PC-9 (cell line): ENCODE data around the gene KCNJ16. TPM values are rescaled to one million over a fixed set of nuclear protein-coding genes. Genes with fewer than 3 reads are reported as not detected.

Source experiments
- BruUV-seq: library from RNA; stranded (reverse); fragments of 400-500 nt; replicated peaks from 2 replicates; lab custom pipeline; 2021; lab: Mats Ljungman, UMichigan
- CTCF ChIA-PET: fragments of 300-600 bp; sonication (Branson Sonifier 250); formaldehyde crosslinking; loops from one replicate; lab custom pipeline; 2022; ENCODE audit warnings: antibody characterized with exemption; lab: Charles Lee
- POLR2A ChIA-PET: fragments of 300-600 bp; sonication (Branson Sonifier 250); formaldehyde crosslinking; loops from one replicate; lab custom pipeline; 2022; ENCODE audit warnings: antibody characterized with exemption; ENCODE audit not compliant: unreplicated experiment; lab: Charles Lee
- DNase-seq, 2 experiments: peaks; one replicate each; pipeline versions ENCODE4 v3.0.0 to v3.0.0-alpha.2; 2015 to 2022; ENCODE audit warnings: mixed read lengths in 1 of 2
- H2AFZ ChIP-seq: fragments of 200-600 bp; sonication (generic); 2 replicates; pipeline ENCODE4 v1.8.1; 2017; ENCODE audit warnings: antibody characterized with exemption
- H3F3A ChIP-seq: fragments of 200-600 bp; sonication (generic); 2 replicates; pipeline ENCODE4 v1.8.1; 2017; ENCODE audit warnings: antibody characterized with exemption, mild to moderate bottlenecking, low read depth; ENCODE audit not compliant: insufficient read depth
- H3K27ac ChIP-seq: fragments of 200-600 bp; sonication (generic); 2 replicates; pipeline ENCODE4 v1.6.1; 2016; ENCODE audit warnings: mixed run types
- H3K27me3 ChIP-seq: fragments of 200-600 bp; sonication (generic); 2 replicates; pipeline ENCODE4 v1.6.1; 2016; ENCODE audit warnings: low read depth, mixed run types; ENCODE audit not compliant: insufficient read depth
- H3K36me3 ChIP-seq: fragments of 200-600 bp; sonication (generic); 2 replicates; pipeline ENCODE4 v1.6.1; 2016; ENCODE audit warnings: low read depth, mixed run types
- H3K4me1 ChIP-seq: fragments of 200-600 bp; sonication (generic); replicated peaks from 2 replicates; pipeline ENCODE4 v1.6.1; 2016; ENCODE audit warnings: mixed run types; ENCODE audit not compliant: insufficient read depth
- H3K4me2 ChIP-seq: fragments of 200-600 bp; sonication (generic); 2 replicates; pipeline ENCODE4 v1.6.1; 2017; ENCODE audit warnings: mixed run types
- H3K4me3 ChIP-seq: fragments of 200-600 bp; sonication (generic); 2 replicates; pipeline ENCODE4 v1.6.1; 2016; ENCODE audit warnings: mixed run types
- H3K79me2 ChIP-seq: fragments of 200-600 bp; sonication (generic); 2 replicates; pipeline ENCODE4 v1.6.1; 2017; ENCODE audit warnings: low read depth, mixed run types
- H3K9me2 ChIP-seq: fragments of 200-600 bp; sonication (generic); 2 replicates; pipeline ENCODE4 v1.8.1; 2017; ENCODE audit warnings: mild to moderate bottlenecking; ENCODE audit not compliant: insufficient read depth
- H3K9me3 ChIP-seq: fragments of 200-600 bp; sonication (generic); 2 replicates; pipeline ENCODE4 v1.8.1; 2016; ENCODE audit warnings: low read depth; ENCODE audit not compliant: insufficient read depth
- H4K20me1 ChIP-seq: fragments of 200-600 bp; sonication (generic); 2 replicates; pipeline ENCODE4 v1.8.1; 2017; ENCODE audit not compliant: insufficient read depth
- EZH2 ChIP-seq: fragments of 200-600 bp; sonication (generic); IDR thresholded peaks from 2 replicates; pipeline ENCODE4 v1.8.0; 2017; ENCODE audit warnings: antibody characterized with exemption, low read depth
- intact Hi-C: fragments of 100-400 bp; cut with micrococcal nuclease; formaldehyde crosslinking; loops from one replicate; pipeline ENCODE4 v1.10.0; 2022; ENCODE audit not compliant: unreplicated experiment
- total RNA-seq: library from RNA; stranded (reverse); gene quantifications from 2 replicates; pipeline ENCODE4 v1.2.3, GENCODE V29; 2021
- TF ChIP-seq, protein P1 (sequence below): fragments of 200-600 bp; sonication (generic); conservative IDR thresholded peaks from 2 replicates; pipeline ENCODE4 v1.6.1; 2017; ENCODE audit warnings: mixed run types, antibody characterized with exemption, mild to moderate bottlenecking, moderate library complexity

KCNJ16 gene
- total RNA-seq, 1 experiment from 2014 or later = not detected

DNA sequence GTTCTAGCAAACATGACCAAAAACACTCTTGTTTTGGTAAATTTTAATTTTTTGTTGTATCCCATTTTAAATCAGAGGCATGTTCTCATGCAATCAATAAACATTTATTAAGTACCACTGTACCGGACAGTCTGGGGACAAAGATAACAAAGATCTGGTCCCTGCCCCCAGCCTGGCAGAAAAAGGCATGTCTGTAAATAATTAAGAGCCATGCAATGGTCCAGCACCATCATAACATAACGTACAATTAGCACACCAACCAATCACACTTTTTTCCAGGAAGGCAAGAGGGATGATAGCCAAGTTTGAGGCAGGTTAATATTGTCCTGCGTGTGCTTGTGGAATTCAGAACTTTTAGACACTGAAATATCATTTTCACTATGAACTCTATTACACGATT lies 3.5 kb downstream of the KCNJ16 start:
- Histone ChIP-seq H3K4me1 (no peaks in the 10 kb centered on the region), H3K9me3 (no peaks in the 10 kb centered on the region), H3F3A (no peaks in the 10 kb centered on the region), H2AFZ (no peak overlapping the region), H3K79me2 (no peaks in the 10 kb centered on the region), H4K20me1 (no peaks in the 10 kb centered on the region), H3K4me3 (no peak overlapping the region), H3K4me2 (no peak overlapping the region), H3K27ac (no peak overlapping the region), H3K9me2 (no peaks in the 10 kb centered on the region), H3K27me3 (no peaks in the 10 kb centered on the region), H3K36me3 (no peaks in the 10 kb centered on the region)
- intact Hi-C loops = no loop called here
- DNase-seq = no peak
- POLR2A ChIA-PET = no interaction called here
- TF ChIP-seq, protein P1, sequence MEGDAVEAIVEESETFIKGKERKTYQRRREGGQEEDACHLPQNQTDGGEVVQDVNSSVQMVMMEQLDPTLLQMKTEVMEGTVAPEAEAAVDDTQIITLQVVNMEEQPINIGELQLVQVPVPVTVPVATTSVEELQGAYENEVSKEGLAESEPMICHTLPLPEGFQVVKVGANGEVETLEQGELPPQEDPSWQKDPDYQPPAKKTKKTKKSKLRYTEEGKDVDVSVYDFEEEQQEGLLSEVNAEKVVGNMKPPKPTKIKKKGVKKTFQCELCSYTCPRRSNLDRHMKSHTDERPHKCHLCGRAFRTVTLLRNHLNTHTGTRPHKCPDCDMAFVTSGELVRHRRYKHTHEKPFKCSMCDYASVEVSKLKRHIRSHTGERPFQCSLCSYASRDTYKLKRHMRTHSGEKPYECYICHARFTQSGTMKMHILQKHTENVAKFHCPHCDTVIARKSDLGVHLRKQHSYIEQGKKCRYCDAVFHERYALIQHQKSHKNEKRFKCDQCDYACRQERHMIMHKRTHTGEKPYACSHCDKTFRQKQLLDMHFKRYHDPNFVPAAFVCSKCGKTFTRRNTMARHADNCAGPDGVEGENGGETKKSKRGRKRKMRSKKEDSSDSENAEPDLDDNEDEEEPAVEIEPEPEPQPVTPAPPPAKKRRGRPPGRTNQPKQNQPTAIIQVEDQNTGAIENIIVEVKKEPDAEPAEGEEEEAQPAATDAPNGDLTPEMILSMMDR = no peak
- no peak for TF ChIP-seq EZH2
- CTCF ChIA-PET = no interaction called here
- BruUV-seq = no TSS peak

DNA sequence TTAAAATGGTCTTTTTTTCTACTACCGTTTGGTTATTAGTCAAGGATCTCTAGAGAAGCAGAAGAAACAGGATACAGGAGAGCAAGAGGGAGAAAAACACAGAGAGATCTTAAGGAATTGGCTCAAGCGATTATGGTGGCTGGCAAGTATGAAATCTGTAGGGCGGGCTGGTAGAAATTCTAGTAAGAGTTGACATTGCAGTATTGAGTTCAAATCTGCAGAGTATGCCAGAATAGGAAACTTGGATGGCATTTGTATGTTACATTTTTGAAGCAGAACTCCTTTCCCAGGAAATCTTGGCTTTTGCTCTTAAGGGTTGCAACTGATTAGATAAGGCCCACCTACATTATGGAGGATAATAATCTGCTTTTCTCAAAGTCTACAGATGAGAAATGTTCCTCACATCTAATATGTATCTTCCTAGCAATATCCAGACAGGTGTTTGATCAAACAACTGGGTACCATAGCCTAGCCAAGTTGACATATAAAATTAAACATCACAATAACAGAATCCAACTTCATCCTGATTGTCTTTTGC lies 4.0 kb downstream of the KCNJ16 start:
- ChIA-PET CTCF (no interaction called here), POLR2A (no interaction called here)
- Histone ChIP-seq H3K27me3 (no peaks in the 10 kb centered on the region), H3K27ac (no peak overlapping the region), H4K20me1 (no peaks in the 10 kb centered on the region), H3K36me3 (no peaks in the 10 kb centered on the region), H3K4me1 (no peaks in the 10 kb centered on the region), H3K79me2 (no peaks in the 10 kb centered on the region), H3F3A (no peaks in the 10 kb centered on the region), H3K9me3 (no peaks in the 10 kb centered on the region), H3K9me2 (no peaks in the 10 kb centered on the region), H2AFZ (no peak overlapping the region), H3K4me2 (no peak overlapping the region), H3K4me3 (no peak overlapping the region)
- intact Hi-C loops = no loop called here
- no peak for TF ChIP-seq EZH2
- TF ChIP-seq, protein P1 = no peak
- no peak for DNase-seq
- BruUV-seq = no TSS peak

DNA sequence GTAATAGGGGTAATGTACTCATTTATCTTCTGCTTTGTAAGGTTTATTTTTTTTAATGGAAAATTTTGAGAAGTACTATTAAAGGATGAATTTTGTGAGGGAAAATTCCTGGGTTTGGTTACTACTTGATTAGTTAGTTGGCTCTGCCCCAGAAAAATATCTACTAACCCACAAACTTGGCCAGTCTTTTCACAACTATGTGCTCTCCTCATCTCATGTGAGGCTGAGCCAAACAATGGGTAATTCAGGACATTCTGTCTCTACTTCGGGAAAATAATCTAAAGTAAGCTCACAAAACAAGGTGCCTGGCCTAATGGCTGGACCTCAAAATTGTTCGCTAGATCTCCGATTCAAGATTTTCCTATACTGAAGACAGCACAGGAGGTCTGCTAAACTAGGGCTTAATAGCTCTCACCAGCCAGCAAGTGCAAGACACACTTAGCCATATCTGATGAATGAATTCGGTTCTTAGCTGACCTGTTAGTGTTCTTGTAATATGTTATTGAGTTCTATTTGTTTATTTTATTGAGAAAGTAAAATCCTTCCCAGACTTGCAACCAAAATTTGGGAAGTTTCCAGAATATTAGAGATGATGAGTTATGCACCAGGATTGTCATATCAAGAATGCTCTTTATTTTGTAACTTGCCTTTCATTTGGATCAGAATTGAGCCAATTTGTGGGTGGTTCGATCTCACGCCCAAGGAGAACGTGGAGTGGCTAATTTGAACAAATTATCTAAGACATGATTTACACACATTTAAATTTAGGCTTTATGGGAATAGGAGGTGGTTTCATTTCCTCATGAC lies 5.7 kb downstream of the KCNJ16 start:
- H3K79me2 ChIP-seq = no peaks in the 10 kb centered on the region
- intact Hi-C loops = no loop called here
- no peak for DNase-seq
- H3K4me3 ChIP-seq = no peak overlapping the region
- ChIA-PET CTCF (no interaction called here), POLR2A (no interaction called here)
- H3K4me1 ChIP-seq = no peaks in the 10 kb centered on the region
- no TSS peak for BruUV-seq
- H3K9me3 ChIP-seq = no peaks in the 10 kb centered on the region
- no peaks in the 10 kb centered on the region for H3F3A ChIP-seq
- no peak for TF ChIP-seq EZH2
- TF ChIP-seq, protein P1 = no peak
- H4K20me1 ChIP-seq = no peaks in the 10 kb centered on the region
- no peak overlapping the region for H2AFZ ChIP-seq
- H3K9me2 ChIP-seq = no peaks in the 10 kb centered on the region
- H3K36me3 ChIP-seq = no peaks in the 10 kb centered on the region
- no peak overlapping the region for H3K27ac ChIP-seq
- no peaks in the 10 kb centered on the region; the same call in 1 of the 2 replicates for H3K27me3 ChIP-seq
- H3K4me2 ChIP-seq = no peak overlapping the region
